GM19455 (cell line): ENCODE results near the gene SPNS2.
"Not testable (repeated sequence)": the region's sequence is repeated elsewhere in the genome, so short reads cannot be mapped to it uniquely, and the experiment has no call there.

Source experiments
- ATAC-seq: cut with Tn5 transposase; IDR thresholded peaks from one replicate; pipeline ENCODE4 v1.9.1; 2021; ENCODE audit not compliant: unreplicated experiment

Gene SPNS2

DNA sequence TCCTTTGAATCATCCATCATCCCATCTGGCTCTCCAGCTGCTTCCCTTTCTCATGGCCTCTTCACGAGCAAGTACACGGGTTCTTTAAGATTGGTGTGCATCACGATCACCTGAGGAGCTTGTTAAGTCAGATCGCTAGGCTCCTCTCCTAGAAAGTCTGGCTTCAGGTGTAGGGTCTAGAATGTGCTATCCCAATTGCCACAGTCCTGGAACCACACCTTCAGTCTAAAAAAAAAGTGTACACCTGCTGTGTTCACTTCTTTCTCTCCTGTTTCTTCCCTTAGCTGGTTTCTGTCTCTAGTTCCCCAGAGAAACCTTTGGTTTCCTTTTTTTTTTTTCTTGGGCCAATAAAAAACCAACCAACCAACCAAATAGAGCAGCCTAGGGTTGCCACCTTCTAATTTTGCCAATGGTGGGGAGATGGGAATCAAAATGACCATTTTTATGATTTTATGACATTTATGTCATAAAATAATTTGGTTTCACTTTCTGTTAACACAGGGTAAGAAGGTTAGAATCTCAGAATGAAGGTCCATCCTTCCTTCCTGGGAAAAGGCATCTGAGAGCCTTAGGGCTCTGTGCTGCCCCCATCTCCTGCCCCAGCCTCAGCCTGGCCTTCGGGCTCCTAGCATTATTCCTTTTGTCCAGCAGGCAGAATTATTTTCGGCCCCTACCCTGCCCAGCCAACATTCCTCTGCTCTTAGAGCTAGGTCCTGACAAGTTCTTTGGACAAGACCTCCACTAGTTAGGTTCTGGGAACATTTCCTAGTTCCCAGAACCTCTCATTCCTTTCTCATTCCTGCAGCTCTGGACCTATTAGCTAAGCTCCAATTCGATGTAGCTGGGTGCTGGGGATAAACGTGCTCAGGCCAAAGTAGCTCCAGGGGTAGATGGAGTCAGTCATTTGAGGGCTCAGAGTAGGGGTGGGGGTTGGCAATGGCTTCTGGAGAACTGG lies 63.6 kb downstream of the SPNS2 start:
- no peak for ATAC-seq

DNA sequence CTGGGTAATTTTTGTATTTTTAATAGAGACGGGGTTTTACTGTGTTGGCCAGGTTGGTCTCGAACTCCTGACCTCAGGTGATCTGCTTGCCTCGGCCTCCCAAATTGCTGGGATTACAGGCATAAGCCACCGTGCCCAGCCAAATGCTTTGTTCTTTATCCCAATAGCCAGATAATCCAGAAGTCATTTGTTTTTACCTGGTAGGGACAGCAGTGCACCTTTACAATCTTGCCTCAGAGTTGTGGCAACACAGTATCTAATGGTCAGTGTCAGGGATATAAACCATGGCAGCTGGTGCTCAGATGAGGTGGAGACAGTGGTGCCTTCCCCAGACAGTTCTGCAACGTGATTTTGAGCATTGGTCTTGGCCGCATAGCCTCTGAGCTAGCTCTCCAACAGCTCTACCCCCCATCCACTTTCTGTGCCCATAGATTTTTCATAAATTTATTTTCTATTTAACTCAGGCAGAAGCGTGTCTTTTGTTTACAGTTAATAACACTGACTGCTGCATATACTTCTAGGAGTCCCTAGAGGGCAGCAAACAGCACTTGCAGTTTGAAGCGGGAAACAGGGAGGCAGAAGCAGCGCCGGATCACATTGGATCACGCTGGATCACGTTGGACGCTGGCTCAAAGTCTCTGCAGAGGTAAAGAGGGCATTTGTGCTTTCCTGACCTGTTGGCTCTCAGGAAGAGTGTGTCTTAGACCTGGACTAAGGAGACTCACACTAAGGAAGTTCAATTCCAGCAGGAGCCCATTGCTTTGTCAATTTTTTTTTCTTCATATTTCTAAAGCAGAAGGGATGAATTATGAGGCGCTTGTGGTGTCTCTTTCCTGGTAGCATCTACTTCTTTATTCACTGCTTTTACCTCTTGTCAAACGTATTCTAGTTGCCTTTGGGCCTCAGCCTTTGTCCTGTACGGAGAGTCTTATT lies 66.8 kb downstream of the SPNS2 start:
- no peak for ATAC-seq

DNA sequence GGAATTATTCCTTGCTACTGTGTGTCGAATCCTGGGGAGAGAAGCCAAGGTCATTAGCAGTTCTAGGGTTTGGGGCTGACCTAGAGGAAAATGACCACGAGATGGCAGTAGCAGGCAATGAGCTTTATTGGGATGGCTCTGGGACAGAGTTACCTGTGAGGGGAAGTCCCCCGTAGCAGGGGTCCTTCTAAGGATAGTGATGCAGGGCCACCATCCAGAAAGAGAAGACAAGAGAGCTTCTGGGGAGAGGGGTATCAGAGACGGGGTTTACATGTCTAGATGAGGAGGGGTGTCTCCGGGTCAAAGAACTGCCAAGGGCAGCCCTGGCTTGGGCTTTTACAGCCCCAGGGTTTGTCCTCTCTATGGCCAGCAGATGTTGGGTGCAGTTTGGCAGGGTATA lies 68.1 kb downstream of the SPNS2 start:
- ATAC-seq: no peak

DNA sequence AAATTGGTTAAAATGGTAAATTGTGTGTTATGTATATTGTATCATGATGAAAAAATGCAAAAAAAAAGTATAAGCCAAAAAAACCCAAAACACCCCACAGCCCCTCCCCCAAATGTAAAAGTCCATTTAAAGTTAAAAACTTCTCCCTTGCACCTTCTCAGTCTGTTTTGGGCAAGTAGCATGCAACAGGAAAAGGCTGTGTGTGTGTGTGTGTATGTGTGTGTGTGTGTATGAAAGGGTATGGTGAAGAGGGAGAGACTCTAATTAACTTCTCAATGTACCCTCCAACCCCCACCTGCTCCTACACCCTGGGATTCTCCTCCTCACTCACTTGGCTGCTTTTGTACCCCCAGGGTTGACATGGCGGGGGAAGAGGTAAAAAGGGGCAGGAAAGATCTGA lies 70.9 kb downstream of the SPNS2 start:
- ATAC-seq: no peak

DNA sequence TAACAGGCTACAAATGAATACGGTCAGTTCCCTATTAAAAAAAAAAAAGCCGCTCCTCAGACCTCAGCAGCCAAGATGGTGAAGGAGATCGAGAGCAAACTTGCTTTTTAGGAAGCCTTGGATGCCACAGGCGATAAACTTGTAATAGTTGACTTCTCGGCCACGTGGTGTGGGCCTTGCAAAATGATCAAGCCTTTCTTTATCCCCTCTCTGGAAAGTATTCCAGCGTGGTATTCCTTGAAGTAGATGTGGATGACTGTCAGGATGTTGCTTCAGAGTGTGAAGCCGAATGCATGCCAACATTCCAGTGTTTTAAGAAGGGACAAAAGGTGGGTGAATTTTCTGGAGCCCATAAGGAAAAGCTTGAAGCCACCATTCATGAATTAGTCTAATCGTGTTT lies 73.5 kb downstream of the SPNS2 start:
- ATAC-seq: no peak

DNA sequence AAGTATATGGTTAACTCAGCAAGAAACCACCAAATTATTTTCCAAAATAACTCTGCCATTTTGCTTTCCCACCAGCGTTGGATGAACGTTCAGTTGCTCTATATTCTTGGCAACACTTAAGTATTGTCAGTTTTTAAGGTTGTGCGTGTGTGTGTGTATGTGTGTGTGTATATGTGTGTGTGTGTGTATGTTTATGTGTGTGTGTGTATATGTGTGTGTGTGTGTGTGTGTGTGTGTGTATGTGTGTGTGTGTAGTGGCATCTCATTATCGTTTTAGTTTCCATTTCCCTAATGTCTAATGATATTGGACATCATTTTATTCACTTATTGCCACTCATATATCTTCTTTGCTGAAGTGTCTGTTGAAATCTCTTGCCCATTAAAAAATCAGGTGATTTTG lies 74.4 kb downstream of the SPNS2 start:
- no peak for ATAC-seq

DNA sequence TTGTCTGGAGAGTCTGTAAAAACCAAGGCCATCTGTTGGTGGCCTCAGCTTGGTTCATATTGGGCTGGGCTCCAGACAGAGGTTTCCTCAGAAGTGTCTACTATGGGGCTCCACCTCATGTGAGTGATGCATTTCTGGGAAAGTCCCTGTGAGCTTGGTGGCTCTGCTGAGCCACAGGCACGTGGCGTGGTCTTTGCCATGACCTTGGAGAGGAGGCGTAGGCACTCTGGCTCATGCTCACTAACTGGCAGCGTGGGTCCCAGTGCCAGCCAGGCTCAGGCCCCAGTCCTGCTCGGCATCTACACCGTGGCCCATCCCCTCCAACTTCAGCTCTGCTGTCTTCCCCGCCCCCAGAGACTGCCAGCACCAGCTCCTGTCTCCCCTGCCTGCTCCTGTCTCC lies 75.0 kb downstream of the SPNS2 start:
- no peak for ATAC-seq

DNA sequence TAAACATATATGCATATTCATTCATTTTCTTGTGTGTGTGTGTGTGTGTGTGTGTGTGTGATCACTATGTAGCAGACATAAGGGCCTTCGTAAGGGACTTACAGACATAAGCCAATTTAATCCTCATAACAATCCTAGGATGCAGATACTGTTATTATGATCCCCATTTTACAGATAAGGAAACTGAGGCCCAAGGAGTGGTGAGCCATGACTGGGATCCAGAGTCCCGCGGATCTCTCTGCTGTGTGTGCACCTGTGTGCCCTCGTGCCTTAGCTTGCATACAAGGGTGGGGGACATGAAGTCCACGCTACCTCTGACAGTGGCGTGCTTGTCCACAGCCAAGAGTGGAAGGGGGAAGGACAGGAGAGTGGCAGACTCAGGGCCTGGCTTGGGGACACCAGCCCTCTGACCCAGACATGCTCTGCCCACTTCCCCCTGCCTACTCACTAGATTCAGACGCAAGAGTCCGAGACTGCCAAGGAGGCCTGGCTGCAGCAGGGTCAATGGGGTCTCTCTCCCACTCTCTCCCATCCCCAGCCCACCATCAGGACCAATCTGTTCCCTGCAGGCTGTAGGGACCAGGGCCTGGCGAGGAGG lies 75.9 kb downstream of the SPNS2 start:
- no peak for ATAC-seq

DNA sequence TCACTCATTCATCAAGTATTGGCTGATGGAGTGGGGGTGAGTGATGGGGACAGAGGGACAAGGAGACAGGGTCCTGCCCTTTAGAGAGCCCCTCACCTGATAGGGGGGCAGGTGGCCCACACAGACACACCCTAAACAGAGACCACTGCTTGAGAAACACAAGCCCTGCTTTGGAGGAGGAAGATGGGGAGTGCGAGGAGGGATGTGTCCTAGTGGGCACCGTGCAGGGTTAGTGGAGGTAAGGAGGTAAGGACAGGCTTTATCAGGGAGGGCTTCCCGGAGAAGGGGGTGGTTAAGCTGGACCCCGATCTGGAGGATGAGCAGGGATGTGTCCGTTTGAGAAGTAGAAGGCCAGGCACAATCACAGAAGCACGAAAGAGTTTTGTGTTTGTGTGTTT lies 77.5 kb downstream of the SPNS2 start:
- ATAC-seq: no peak

DNA sequence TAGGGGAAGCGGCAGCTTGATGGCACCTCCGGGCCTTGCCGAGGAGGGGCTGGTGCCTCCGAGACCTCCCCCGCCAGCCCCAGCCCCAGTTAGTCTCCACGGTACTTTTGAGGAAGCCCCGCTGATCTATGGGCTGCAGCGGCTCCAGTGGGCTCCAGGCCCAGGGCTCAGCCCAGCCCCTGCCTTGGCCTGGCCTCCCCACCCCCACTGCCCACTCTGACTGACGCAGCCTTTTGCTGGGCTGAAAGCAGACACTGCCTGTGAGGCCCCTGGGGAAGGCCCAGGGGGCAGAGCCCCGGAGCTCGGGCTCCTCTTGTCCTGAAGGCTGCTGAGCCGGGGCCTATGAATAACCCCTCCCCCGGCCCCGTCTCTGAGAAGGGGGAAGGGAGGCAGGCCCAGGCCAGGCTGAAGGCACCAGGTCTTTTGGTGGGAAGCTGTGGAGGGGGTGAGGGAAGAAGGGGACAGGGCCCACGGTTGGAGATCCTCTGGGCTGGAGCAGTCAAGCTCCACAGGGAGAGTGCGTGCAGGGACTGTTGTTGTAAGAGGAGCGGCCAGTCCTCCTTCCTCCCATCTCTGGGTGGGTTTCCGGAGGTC lies 78.1 kb downstream of the SPNS2 start:
- no peak for ATAC-seq

DNA sequence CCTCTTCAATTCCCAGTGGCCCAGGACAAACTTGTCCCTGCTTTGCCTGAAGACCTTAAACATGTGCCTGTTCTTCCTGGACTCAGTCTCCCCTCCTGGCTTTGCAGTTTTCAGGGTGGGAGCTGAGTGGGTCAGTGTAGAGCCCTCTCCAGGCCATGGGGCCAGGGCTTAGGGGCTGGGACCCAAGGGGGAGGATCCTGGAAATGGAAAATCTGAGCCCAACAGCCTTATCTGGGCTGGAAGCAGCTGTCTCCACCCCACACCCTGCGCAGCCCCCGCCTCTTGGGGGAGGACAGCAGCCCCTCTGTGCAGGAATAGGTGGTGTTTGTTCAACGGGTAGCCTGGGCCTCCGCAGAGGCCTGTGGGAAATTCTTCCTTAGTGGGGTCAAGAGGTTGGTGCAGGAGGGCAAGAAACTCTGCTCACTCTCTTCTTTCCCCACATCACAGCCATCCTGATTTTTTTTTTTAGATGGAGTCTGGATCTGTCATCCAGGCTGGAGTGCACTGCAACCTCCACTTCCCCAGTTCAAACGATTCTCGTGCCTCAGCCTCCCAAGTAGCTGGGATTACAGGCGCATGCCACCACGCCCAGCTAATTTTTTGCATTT lies 78.8 kb downstream of the SPNS2 start:
- no peak for ATAC-seq

DNA sequence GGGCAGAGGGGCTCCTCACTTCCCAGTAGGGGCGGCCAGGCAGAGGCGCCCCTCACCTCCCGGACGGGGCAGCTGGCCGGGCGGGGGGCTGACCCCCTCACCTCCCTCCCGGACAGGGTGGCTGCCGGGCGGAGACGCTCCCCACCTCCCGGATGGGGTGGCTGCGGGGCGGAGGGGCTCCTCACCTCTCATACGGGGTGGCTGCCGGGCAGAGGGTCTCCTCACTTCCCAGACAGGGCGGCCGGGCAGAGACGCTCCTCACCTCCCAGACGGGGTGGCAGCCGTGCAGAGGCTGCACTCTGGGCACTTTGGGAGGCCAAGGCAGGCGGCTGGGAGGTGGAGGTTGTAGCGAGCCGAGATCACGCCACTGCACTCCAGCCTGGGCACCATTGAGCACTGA lies 79.7 kb downstream of the SPNS2 start:
- ATAC-seq: not testable (repeated sequence)

DNA sequence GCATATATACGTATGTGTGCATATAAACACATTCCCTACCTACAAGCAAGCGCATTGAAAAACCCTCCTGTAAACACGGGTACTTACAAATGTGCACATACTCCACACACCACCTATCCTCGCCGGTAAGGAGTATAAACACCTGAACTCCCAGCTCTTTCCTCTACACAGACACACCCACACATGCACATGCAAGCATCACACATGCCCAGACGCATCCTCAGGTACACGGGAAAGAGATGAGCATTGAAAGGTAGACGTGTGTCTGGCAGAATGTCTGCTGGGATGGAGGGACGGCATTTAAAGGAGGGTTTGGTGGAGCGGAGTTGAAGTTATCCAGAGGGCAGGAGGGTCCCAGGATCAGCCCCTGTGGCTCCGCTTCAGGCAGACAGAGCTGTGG lies 81.0 kb downstream of the SPNS2 start:
- ATAC-seq: no peak

DNA sequence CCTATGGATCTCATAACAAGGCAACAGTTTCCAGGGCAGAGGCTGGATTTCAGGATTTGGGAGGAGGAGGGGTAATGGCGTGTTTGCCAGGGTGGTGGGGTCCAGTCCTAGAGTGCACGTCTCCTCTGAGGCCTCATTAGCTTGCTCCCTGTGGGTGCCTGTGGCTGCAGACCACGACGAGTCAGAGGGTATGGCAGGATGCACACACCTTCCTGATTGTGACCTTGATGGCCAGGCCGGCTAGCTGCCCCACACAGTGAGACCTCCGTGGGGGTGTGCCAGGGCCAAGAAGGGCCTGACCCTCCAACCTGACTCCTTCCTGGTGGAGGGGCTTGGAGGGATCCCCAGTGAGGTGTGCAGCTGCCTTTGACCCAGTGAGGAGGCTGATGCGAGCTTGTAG lies 81.6 kb downstream of the SPNS2 start:
- ATAC-seq: no peak

DNA sequence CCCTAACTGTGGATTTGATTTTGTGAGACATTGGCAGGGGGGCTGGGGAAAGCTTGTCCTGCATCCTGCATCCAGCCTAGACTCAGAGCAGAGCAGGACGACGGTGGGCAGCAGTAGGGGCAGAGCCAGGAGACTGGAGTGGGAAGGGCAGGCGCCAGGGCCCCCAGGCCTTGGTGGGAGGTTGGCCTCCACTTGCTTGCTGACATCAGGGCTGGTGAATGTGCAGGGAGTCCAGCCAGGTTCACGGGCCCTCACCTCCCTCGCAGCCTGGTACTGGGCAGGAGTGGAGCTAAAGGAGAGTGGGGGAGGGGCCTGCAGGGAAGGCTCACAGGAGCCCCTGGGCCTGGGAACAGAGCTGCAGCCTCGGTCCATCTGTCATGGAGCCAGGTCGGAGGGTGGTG lies 83.4 kb downstream of the SPNS2 start:
- no peak for ATAC-seq

DNA sequence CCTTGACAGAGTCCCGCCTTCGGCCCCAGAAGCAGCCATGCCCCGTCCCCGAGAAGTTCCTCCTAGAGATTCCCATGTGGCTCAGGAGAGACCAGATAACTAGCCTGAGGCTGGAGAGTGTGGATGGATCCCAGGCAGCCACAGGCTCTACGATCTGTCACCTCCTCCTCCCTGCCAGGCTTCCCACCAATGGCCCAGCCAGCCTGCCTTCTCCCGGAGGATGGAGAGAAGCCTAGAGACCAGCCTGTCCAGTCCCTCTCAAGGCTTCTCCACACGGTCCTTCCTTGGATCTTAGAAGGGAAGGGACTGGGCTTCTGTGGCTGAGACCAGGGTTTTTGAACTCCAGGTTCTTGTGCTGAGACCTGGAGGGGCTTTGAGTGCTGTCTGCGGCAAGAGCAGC lies 84.0 kb downstream of the SPNS2 start:
- no peak for ATAC-seq

DNA sequence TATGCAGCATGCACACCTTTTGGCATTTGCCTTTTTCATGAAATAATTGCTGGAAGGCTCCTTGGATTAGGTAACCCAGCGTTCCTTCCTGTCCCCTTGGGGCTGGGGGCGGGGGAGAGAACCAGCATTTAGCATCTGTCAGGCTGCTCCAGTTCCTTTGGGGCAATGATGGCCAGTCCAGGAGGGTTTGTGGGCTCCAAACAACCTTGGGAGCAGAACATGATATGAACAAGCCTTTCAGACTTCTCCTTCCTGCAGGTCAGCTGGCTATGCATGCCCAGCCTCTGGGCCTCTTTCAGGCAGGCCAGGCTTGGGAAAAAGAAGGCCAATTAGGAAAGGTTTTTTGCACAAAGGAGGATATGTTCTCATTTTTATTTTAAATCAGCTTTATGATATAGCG lies 84.5 kb downstream of the SPNS2 start:
- no peak for ATAC-seq

DNA sequence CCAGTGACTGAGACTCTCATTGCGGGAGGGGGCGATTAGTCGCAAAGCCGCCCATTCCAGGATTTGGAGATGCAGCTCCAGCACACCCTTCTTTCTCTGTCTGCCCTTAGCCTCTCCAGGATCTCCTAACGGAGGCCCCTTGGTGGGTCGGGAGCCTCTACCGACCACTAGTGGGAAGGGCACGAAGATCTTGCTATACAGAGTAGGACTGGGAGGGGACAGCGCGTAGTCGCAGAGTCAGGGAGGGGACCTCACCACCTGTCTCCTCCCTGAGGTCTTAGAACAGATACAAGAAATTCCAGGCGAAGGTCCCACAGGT lies 85.1 kb downstream of the SPNS2 start:
- no peak for ATAC-seq

DNA sequence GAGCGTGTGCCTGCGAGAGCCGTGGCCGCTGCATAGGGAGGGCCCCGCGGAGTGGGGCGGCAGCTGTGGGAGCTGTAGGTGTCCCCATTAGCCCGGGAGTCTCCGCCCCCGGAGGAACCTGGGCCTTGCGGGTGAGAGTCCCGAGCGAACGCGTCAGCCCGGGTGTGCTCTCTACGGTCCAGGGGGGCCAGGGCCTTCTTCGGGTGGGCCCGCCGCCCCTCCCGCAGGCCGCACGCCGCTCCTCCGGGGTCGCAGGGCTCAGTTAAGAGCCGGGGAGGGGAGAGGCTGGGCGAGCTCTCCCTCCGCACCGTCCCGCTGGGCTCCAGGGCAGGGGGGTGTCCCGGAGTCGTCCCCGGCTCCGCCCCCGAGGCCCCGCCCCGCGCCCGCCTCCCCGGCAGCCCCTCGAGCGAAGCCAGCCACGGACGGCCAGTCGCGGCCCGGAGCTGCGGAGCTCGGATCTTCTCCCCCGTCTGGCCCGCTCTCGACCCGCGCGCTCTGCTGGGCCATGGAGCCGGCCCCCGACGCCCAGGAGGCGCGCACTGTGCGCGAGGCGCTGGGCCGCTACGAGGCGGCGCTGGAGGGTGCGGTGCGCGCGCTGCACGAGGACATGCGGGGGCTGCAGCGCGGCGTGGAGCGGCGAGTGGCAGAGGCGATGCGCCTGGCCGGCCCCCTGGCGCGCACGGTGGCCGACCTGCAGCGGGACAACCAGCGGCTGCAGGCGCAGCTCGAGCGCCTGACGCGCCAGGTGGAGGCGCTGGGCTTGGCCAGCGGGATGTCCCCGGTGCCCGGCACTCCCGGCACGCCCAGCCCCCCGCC lies 85.6 kb downstream of the SPNS2 start, which contains the start of gene SMTNL2:
Gene SMTNL2, plus strand, starts transcription at position 429 of the 816 bp plus-strand sequence. Its CDS starts 77 bp downstream, at position 506.
- no peak for ATAC-seq
